Fibroblast of lung (primary cell): ENCODE data around the gene MED7. TPM values are rescaled to one million over a fixed set of nuclear protein-coding genes. Genes with fewer than 3 reads are reported as not detected.

Experiments used
- DNase-seq, 2 donors: peaks; one replicate each; pipeline versions ENCODE4 v3.0.0 to v3.0.0-alpha.2; 2010; ENCODE audit warnings: low read depth in 2 of 2
- H2AFZ ChIP-seq: 2 replicates; pipeline ENCODE4 v1.5.1; 2012; ENCODE audit warnings: low read length, control low read depth, inconsistent platforms
- H3K27ac ChIP-seq: 2 replicates; pipeline ENCODE4 v1.5.1; 2011; ENCODE audit warnings: low read length, control low read depth; ENCODE audit not compliant: insufficient read depth
- H3K27me3 ChIP-seq: 2 replicates; pipeline ENCODE4 v1.5.1; 2011; ENCODE audit warnings: mild to moderate bottlenecking, low read length; ENCODE audit not compliant: control insufficient read depth, insufficient read depth
- H3K36me3 ChIP-seq: 2 replicates; pipeline ENCODE4 v1.5.1; 2011; ENCODE audit warnings: low read length; ENCODE audit not compliant: control insufficient read depth, insufficient read depth
- H3K4me1 ChIP-seq: 2 replicates; pipeline ENCODE4 v1.5.1; 2011; ENCODE audit warnings: low read length; ENCODE audit not compliant: control insufficient read depth, insufficient read depth; ENCODE audit errors: extremely low read depth
- H3K4me2 ChIP-seq: 2 replicates; pipeline ENCODE4 v1.5.1; 2011; ENCODE audit warnings: low read length, control low read depth; ENCODE audit not compliant: insufficient read depth; ENCODE audit errors: extremely low read depth
- H3K4me3 ChIP-seq, 4 experiments: fragments of 200-600 bp in 1 of 4; sonication (generic) in 1 of 4; replicated peaks in 1 of 4; 2 replicates each; pipeline ENCODE4 v1.5.1; 2011 to 2016; ENCODE audit warnings: low read length in 4 of 4, low read depth in 3 of 4, mild to moderate bottlenecking in 3 of 4, control low read depth in 2 of 4, inconsistent platforms in 1 of 4, mixed read lengths in 1 of 4; ENCODE audit not compliant: insufficient read depth in 1 of 4; ENCODE audit errors: control extremely low read depth in 1 of 4
- H3K79me2 ChIP-seq: 2 replicates; pipeline ENCODE4 v1.5.1; 2012; ENCODE audit warnings: mild to moderate bottlenecking, low read length, inconsistent platforms; ENCODE audit not compliant: control insufficient read depth, insufficient read depth
- H3K9ac ChIP-seq: 2 replicates; pipeline ENCODE4 v1.5.1; 2011; ENCODE audit warnings: mild to moderate bottlenecking, low read length, control low read depth; ENCODE audit not compliant: insufficient read depth
- H3K9me3 ChIP-seq: 2 replicates; pipeline ENCODE4 v1.5.1; 2012; ENCODE audit warnings: low read depth, low read length; ENCODE audit not compliant: control insufficient read depth, insufficient read depth
- H4K20me1 ChIP-seq: 2 replicates; pipeline ENCODE4 v1.5.1; 2011; ENCODE audit warnings: low read length; ENCODE audit not compliant: control insufficient read depth, insufficient read depth; ENCODE audit errors: extremely low read depth
- CTCF ChIP-seq, 2 donors: IDR thresholded peaks in 1 of 2; conservative IDR thresholded peaks in 1 of 2; 1 replicate in 1 of 2; 2 replicates in 1 of 2; pipeline ENCODE4 v1.5.1; 2011 to 2012; ENCODE audit warnings: low read length in 2 of 2, control low read depth in 1 of 2, inconsistent platforms in 1 of 2, low read depth in 1 of 2, mild to moderate bottlenecking in 1 of 2
- EZH2 ChIP-seq: IDR thresholded peaks from 2 replicates; pipeline ENCODE4 v1.5.1; 2012; ENCODE audit warnings: low read length, control low read depth, mild to moderate bottlenecking; ENCODE audit errors: missing control alignments
- polyA plus RNA-seq, 2 donors: library from polyadenylated mRNA; depleted of rRNA in 1 of 2; stranded (reverse) in 1 of 2; unstranded in 1 of 2; fragments of >200 nt; gene quantifications; 2 replicates each; pipeline ENCODE4 v1.2.1, GENCODE V29; 2011 to 2012; ENCODE audit warnings: missing spikeins in 1 of 2
- total RNA-seq: library from RNA; depleted of rRNA; stranded (reverse); fragments of >200 nt; gene quantifications from 2 replicates; pipeline ENCODE4 v1.2.1, GENCODE V29; 2014

MED7 gene
- total and polyA plus RNA-seq, 2 donors (not counting 1 experiment from before 2014, with no cell fraction given): 11.4 to 17.5 TPM

GRCh38 chr5:157155297-157155696 lies 12.6 kb upstream of the MED7 start:
- no peak overlapping the region for H2AFZ ChIP-seq
- TF ChIP-seq EZH2 (no peak), CTCF (conservative IDR thresholded peaks at IDR 0.05 in 1 of 2, IDR thresholded peaks at IDR 0.05 in 1 of 2; ENCODE audit: low read depth in 1 of 2, low read length in 2 of 2) (no peak)
- no peak for DNase-seq
- no peaks in the 10 kb centered on the region for H3K36me3 ChIP-seq
- no peak overlapping the region for H3K4me3 ChIP-seq
- no peaks in the 10 kb centered on the region for H3K4me1 ChIP-seq
- no peaks in the 10 kb centered on the region for H3K27me3 ChIP-seq
- no peaks in the 10 kb centered on the region for H3K9me3 ChIP-seq
- H3K4me2 ChIP-seq: no peak overlapping the region
- H4K20me1 ChIP-seq: no peaks in the 10 kb centered on the region
- H3K9ac ChIP-seq: no peak overlapping the region
- H3K79me2 ChIP-seq: no peaks in the 10 kb centered on the region
- H3K27ac ChIP-seq: no peak overlapping the region

- DNase-seq: no peak
- H4K20me1 ChIP-seq: no peaks in the 10 kb centered on the region
- no peak overlapping the region for H3K27ac ChIP-seq
- H3K36me3 ChIP-seq: no peaks in the 10 kb centered on the region
- no peak overlapping the region for H3K9ac ChIP-seq
- H3K4me3 ChIP-seq: no peak overlapping the region
- H3K4me2 ChIP-seq: no peak overlapping the region
- no peaks in the 10 kb centered on the region for H3K4me1 ChIP-seq
- H3K9me3 ChIP-seq: no peaks in the 10 kb centered on the region
- TF ChIP-seq CTCF (conservative IDR thresholded peaks at IDR 0.05 in 1 of 2, IDR thresholded peaks at IDR 0.05 in 1 of 2; ENCODE audit: low read depth in 1 of 2, low read length in 2 of 2): no peak
- no peak for TF ChIP-seq EZH2
- H3K27me3 ChIP-seq: no peaks in the 10 kb centered on the region
- H2AFZ ChIP-seq: no peak overlapping the region
- no peaks in the 10 kb centered on the region for H3K79me2 ChIP-seq
Observed at GRCh38 chr5:157150995-157151394, 8.3 kb upstream of the MED7 start.

- no peak overlapping the region for H3K27ac ChIP-seq
- H3K36me3 ChIP-seq: no peaks in the 10 kb centered on the region
- H3K4me1 ChIP-seq: no peaks in the 10 kb centered on the region
- H3K79me2 ChIP-seq: no peaks in the 10 kb centered on the region
- H3K9me3 ChIP-seq: no peaks in the 10 kb centered on the region
- no peaks in the 10 kb centered on the region for H4K20me1 ChIP-seq
- H2AFZ ChIP-seq: no peak overlapping the region
- TF ChIP-seq CTCF (conservative IDR thresholded peaks at IDR 0.05 in 1 of 2, IDR thresholded peaks at IDR 0.05 in 1 of 2; ENCODE audit: low read depth in 1 of 2, low read length in 2 of 2) (peak; percentile 92 to 94), EZH2 (no peak)
- DNase-seq: peak; percentile 48 to 65
- H3K27me3 ChIP-seq: no peaks in the 10 kb centered on the region
- no peak overlapping the region for H3K9ac ChIP-seq
- H3K4me2 ChIP-seq: no peak overlapping the region
- H3K4me3 ChIP-seq: no peak overlapping the region
Observed at GRCh38 chr5:157148734-157149615, 6.3 kb upstream of the MED7 start.
